Ramos (cell line): Measurements from ENCODE around the gene PFKP.

ENCODE experiments used
- in situ Hi-C: fragments of 300-500 bp; cut with MboI; formaldehyde crosslinking; loops from one replicate; pipeline ENCODE4 v1.14.3; 2022; ENCODE audit warnings: low sequenced_read_pairs; ENCODE audit not compliant: unreplicated experiment

The PFKP gene

DNA sequence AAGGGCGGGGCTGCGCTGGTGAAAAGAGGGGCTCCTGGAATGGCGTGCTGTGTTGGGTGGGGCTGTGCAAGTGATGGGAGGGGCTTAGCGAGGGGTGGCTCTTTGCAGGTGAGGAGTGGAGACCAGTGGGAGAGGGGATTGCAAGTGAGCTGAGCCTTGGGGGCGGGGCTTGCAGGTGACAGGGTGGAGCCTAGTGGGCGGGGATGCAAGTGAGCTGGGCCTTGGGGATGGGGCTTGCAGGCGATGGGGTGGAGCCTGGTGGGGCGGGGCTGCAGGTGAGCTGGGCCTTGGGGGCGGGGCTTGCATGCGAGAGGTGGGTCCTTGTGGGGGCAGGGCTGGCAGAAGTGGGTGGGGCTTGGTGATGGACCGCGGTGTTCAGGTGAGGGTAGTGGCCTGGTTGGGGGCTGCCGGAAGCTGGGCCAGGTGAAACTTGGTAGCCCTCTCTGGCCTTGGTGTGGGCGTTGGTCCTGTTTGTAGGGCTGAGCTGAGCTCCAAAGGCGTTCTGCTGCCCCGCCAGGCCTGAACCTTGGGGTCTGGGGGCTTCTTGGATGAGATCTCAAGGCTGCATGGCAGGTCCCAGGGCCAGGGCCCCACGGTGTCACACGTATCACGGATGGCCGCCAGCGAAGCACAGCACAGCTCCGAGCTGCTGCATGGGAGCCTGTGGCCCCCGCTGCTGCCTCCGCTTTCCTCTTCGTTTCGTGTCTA is 106.0 kb downstream of the PFKP start:
- in situ Hi-C loops: no loop called here

DNA sequence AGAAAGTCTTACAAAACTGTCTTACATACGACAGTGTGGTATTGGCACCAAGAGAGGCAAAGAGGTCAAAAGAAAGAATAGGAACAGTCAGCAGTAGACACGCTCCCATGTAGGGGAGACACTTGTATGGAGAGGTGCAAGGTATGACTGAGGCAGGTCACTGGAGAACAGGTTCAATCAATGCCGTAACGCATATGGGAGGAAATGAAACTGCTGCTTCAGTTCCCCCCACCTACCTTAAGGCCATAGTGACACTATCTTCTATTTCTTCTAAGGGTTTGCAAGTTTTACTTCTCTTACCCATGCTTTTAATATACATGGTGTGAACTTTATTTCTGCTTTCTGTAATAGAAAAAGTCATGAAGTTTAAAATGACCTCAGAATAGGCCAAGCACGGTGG is 110.7 kb downstream of the PFKP start:
- in situ Hi-C loops: no loop called here

DNA sequence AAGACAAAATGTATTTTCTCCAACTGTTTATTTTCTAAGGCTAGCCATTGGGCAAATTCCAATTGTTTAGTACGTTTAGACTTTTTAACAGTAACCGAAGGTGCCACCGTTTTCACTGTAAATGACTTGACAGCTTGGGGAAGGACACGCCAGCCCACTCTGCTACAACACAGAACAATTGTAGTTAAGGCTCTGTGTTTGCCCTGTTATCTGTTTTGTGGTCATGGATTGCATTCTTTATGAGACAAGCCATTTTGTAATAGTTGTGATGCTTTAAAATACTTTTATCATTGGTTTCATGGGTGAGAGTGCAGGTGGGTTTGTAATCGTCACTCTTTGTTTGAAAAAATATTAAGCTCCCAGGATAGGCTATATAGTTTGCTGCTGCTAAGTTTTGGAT is 111.8 kb downstream of the PFKP start:
- in situ Hi-C loops: no loop called here

DNA sequence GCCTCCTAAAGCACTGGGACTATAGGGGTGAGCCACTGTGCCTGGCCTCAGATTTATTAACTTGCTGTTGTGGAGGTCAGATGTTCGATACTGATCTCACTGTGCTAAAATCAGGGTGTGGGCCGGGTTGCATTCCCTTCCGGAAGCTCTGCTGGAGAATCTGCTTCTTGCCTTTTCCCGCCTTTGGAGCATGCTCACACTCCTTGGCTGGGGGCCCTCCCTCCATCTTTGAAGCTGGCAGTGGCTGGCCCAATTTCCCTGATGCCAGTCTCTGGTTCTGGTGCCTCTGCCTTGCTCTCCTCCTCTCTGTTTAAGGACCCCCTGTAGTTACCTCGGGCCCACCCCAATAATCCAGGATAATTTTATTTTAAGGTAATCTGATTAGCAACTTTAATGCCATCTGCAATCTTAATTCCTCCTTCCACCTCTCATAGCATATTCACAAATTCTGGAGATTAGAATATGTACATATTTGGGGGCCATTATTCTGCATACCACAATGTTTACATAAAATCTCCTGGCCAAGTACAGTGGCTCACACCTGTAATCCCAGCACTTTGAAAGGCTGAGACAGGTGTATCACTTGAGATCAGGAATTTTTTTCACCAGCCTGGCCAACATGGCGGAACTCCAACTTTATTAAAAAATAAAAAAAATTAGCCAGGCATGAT is 113.1 kb downstream of the PFKP start:
- in situ Hi-C loops: no loop called here

DNA sequence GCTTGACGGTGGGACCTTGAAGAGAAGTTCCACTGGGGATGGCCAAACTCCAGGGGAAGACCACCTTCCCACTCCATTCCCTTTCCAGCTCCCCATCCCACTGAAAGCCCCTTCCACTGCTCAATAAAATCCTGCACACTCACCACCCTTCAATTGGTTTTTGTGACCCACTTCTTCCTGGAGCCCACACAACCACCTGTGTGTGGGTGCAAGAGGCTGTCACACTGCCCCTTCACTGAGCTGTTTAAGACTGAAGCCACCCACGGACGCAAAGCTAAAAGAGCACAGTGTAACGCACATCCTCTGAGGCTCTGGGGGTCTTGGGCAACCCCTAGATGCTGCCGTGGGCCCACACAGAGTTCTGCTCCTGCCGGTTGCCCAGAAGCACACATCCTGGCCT is 118.0 kb downstream of the PFKP start:
- in situ Hi-C loops: no loop called here

DNA sequence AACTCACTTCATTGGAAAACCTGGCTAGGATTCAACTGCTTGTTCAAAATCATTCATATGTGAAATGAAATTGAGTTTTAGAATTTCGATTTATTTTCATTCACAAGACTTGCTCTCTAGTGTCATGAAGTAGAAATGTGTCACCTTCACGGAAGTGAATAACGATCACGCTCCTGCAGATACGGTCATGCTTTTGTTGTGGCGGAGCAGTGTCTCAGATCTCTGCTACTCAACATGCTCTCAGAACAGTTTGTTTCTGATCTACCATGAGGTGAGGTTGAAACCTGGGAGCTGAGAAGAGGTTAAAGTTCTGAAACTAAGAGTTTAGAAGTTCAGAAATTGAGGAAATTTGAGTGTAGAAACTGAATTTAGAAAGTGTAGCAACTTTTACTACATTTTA is 119.0 kb downstream of the PFKP start:
- in situ Hi-C loops: no loop called here
